ENCODE results near the gene RTTN.
"Not testable (repeated sequence)": the region's sequence is repeated elsewhere in the genome, so short reads cannot be mapped to it uniquely, and the experiment has no call there.

The RTTN gene, protein sequence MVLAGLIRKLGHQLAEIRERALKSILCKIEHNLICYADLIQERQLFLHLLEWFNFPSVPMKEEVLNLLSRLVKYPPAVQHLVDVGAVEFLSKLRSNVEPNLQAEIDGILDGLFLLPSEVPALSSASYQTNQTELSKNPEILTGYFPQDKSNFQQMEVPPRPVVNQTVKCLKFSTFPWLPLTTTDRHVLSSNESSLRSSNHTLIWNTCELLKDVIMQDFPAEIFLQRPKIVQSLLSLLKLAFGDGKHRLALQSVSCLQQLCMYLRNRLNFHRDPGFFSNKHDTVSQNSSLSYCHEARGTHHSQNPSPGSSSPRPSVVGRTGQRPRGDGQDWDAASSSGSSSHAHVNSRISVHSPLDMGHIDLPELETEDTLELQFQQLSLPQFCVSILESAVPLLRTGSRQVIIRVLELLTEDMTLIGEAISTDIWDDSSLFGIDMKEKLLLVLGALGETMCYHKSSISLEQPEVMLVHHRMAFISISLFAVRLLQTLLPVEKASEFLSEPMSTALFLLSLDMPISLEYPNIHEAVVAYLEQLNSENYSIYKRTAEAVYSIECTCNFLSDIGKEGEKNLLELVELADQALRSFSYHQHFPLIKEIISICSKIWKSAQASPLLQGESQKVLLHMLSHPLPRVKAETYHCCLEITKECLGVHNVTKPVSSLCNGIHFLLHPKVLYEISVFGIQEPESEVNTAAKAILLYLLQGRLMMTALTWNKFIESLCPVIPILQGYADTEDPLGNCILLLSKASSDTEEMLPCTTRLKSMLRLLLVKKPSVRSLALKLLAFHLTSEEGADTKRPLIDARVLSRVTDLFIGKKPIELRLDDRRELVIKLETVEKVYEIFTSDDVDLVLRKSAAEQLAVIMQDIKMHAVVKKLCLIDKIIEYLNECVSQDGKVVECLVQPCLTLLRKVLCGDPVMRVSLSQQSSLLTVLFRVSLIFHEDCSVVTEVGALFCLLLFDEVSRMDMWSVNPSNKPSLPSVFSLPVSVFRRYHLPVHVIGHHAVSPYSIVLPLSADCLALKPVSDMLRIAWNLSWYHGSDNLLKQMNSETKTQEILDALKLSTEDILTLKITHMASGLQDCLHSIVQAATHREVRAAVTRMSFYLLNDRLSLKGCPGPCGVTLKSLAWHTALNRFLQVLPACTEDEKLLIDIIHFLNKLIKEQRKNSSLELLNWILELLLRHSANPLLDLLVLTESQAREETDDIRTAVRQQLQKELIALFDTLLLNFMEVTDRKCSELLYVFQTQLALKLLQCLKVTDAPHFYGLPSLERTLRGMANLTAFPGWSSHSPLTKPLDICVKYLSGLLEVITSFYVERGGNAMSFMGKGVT (N-terminal part only)

DNA sequence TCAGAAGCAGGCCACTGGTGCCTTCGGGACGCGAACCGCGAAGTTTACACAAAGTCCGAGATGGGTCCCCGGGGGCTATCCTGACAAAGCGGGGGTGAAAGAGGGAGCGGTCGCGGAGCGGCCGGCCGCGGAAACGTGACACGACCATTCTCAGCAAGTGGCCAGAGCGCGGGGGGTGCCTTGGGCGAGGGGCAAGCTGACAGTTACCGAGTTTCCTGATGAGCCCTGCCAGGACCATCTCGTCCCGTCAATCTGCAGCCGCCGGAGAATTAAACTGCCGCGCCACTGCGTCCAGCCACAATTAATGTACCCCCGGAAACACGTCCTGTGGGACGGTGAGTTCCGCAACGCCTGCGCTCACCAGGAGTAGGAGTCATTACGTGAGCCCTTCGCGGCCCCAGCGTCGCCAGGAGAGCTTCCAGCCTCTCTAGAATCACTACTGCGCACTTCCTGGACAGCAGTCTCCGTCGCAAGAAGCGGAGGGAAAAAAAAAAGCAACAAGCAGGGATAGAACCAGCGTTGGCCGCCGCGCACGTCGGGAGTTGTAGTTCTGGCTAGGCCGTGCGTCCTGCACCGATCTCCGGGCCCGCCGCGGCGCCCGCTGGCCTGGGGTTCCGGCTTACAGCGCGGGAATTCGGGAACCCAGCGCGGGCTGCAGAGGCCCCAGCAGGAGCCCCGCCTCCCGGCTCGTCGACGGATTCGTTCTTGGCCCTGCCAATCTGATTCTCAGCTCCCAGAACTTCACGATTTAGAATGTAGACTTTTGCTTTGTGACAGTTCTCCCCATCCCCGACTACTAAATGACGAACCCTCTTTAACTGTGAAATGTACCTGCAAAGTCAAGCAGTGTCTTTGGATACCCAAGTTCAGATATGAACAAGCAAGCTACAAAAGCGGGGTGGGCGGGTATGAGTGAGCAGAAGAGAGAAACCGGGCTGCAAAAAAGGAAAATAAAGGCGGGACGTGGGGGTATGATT, at the start of gene RTTN:
Gene RTTN (minus strand): TSS at position 267 of the 977 bp plus-strand sequence. CDS start 29 bp downstream, at position 238.
- peak; percentile 97 for DNase-seq
- H3K27ac Mint-ChIP-seq: peak within 1 kb of the TSS; percentile 100
- H3K4me3 Mint-ChIP-seq: peak within 1 kb of the TSS; percentile 99
- peaks cover 3% of the 10 kb centered on the region for H3K27me3 Mint-ChIP-seq
- peaks cover 38% of the 10 kb centered on the region for H3K4me1 Mint-ChIP-seq (ENCODE audit: low read depth)
- peaks cover 46% of the 10 kb centered on the region for H3K36me3 Mint-ChIP-seq (ENCODE audit: low read depth)
- no peaks in the 10 kb centered on the region for H3K9me3 Mint-ChIP-seq

DNA sequence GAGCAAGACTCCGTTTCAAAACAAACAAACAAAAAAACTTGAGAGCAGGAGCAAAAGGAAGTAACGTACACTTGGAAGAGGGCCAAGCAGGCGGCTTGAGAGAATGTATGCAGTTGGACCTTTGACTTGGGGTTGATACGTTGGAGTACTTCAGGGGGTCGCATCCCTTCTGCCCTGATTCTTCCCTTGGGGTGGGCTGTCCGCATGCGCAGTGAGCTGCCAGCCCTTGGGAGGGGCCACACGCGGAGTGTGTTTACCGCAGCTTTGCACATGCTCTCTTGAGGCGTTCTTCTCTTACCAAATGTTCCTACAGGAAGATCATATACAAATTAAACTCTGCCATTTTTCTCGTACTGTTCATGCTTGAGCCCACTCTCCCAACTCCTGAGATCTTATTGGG, 45.3 kb upstream of the RTTN start:
- DNase-seq: no peak
- Mint-ChIP-seq H3K9me3 (no peaks in the 10 kb centered on the region), H3K4me3 (no peak overlapping the region), H3K27me3 (no peaks in the 10 kb centered on the region), H3K4me1 (ENCODE audit: low read depth) (no peaks in the 10 kb centered on the region), H3K36me3 (ENCODE audit: low read depth) (no peaks in the 10 kb centered on the region), H3K27ac (no peak overlapping the region)

DNA sequence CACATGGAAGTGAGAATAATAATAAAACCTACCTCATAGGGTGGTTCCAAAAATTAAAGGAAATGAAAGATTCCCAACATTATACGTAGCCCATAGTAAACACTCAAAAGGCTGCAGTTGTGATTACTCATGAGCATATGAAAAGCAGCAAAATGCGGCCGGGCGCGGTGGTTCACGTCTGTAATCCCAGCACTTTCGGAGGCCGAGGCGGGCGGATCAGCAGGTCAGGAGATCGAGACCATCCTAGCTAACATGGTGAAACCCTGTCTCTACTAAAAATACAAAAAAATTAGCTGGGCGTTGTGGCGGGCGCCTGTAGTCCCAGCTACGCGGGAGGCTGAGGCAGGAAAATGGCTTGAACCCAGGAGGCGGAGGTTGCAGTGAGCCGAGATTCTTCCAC, 44.4 kb upstream of the RTTN start:
- H3K27me3 Mint-ChIP-seq; H3K9me3 Mint-ChIP-seq; H3K4me1 Mint-ChIP-seq (ENCODE audit: low read depth); H3K36me3 Mint-ChIP-seq (ENCODE audit: low read depth); H3K4me3 Mint-ChIP-seq; H3K27ac Mint-ChIP-seq; DNase-seq: not testable (repeated sequence)

DNA sequence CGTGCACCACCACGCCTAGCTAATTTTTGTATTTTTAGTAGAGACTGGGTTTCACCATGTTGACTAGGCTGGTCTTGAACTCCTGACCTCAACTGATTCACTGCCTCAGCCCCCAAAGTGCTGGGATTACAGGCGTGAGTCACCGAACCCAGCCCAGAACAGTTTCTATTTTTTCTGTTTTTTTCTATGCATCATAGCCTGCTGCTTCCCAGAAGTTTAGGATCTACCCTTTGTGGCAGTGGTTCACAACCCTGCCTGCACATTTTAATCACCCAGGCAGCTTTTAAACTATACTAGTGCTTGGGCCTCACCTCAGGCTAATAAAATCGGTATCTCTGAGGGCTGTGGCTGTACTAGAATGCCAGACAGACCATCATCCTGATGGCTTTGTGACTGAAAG, 43.6 kb upstream of the RTTN start:
- no peaks in the 10 kb centered on the region for H3K27me3 Mint-ChIP-seq
- no peaks in the 10 kb centered on the region for H3K36me3 Mint-ChIP-seq (ENCODE audit: low read depth)
- DNase-seq: no peak
- H3K4me1 Mint-ChIP-seq (ENCODE audit: low read depth): no peaks in the 10 kb centered on the region
- no peaks in the 10 kb centered on the region for H3K9me3 Mint-ChIP-seq
- H3K27ac Mint-ChIP-seq: no peak overlapping the region
- H3K4me3 Mint-ChIP-seq: no peak overlapping the region

DNA sequence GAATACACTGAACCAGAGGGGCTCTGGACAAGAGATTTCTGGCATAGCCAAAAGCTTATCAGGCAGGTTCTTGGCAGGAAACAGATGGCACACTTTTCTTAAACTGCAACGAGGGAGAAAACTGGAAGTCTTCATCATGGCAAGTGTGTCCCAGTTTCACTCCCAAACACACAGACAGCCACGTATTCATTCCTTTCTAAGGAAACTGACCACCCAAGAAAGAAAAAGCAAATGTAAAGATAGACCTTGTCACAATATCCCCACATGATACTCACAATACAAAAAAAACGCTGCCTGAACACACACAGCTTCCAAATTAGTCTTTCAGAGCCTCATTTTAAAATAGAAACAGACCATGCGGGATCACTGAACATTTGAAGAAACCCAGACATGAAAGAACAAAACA, 40.6 kb upstream of the RTTN start:
- H3K9me3 Mint-ChIP-seq: no peaks in the 10 kb centered on the region
- H3K27me3 Mint-ChIP-seq: peaks cover 5% of the 10 kb centered on the region
- H3K36me3 Mint-ChIP-seq (ENCODE audit: low read depth): no peaks in the 10 kb centered on the region
- H3K27ac Mint-ChIP-seq: no peak overlapping the region
- no peaks in the 10 kb centered on the region for H3K4me1 Mint-ChIP-seq (ENCODE audit: low read depth)
- DNase-seq: no peak
- no peak overlapping the region for H3K4me3 Mint-ChIP-seq

DNA sequence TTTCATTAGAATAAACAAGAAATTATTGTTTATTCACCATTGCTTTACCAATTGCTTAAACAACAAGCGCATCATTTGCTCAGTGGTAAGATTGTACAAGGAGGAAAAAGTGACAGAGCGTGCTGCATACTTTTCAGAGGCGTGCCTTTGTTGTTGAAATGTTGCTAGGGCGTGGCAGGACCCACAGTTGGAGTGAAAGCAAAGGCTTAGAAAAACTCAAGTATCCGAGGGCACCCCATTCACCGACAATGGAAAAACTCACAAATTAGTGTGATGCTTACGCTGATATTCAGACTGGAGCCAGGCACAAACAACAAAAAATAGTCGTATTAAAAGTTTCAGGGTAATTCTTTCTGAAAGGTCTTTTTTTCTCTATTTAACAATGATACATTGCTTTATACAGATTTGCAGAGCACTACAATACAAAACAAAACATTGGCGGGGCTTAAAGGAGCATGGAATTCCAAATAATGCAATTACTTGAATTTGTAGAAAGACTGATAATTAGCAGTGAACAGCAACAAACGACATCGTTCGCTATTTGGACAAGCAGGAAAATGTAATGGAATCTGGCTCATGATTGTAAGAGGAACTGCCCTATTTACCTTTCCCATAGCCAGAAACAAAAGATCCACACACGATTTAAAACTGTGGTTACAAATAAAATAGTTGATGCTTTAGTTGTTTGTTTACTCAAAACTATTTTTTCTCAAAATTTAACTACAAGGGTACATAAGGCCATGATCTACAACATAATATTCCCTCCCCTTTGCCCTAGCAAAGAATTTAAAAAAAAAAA, 37.8 kb upstream of the RTTN start:
- Mint-ChIP-seq H3K27me3 (peaks cover 20% of the 10 kb centered on the region), H3K9me3 (no peaks in the 10 kb centered on the region), H3K27ac (no peak overlapping the region), H3K4me3 (no peak overlapping the region), H3K36me3 (ENCODE audit: low read depth) (no peaks in the 10 kb centered on the region), H3K4me1 (ENCODE audit: low read depth) (no peaks in the 10 kb centered on the region)
- DNase-seq: no peak

DNA sequence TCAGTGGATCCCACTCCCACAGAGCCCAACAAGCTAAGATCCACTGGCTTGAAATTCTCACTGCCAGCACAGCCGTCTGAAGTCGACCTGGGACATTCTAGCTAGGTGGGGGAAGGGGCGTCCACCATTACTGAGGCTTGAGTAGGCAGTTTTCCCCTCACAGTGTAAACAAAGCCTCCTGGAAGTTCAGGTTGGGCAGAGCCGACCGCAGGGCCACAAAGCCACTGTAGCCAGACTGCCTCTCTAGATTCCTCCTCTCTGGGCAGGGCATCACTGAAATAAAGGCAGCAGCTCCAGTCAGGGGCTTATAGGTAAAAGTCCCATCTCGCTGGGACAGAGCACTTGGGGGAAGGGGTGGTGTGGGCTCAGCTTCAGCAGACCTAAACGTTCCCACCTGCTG, 31.4 kb upstream of the RTTN start:
- H3K4me3 Mint-ChIP-seq; H3K9me3 Mint-ChIP-seq; H3K36me3 Mint-ChIP-seq (ENCODE audit: low read depth); H3K4me1 Mint-ChIP-seq (ENCODE audit: low read depth); H3K27ac Mint-ChIP-seq; DNase-seq: not testable (repeated sequence)
- peaks cover 39% of the 10 kb centered on the region for H3K27me3 Mint-ChIP-seq

DNA sequence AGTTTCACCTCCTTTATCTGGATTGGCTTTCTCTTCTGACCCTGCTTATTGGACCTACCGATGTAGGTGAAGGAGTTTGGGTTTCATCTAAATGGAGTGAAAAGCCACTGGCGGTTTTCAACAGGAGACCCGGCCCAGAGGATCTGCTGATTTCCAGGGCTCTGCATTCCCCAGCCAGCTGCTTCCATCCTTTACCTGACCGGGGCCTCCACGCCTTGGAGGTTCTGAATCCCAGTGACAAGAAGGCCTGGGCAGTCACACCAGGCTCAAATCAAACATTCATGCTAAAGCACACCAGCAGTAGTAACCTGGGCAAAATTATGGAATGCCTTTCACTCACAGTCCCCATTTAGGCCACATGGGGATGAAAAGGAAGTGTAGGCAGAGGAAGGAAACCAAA, 30.0 kb upstream of the RTTN start:
- no peak for DNase-seq
- H3K4me3 Mint-ChIP-seq: no peak overlapping the region
- H3K27ac Mint-ChIP-seq: no peak overlapping the region
- H3K4me1 Mint-ChIP-seq (ENCODE audit: low read depth): no peaks in the 10 kb centered on the region
- no peaks in the 10 kb centered on the region for H3K9me3 Mint-ChIP-seq
- H3K27me3 Mint-ChIP-seq: peaks cover 36% of the 10 kb centered on the region
- no peaks in the 10 kb centered on the region for H3K36me3 Mint-ChIP-seq (ENCODE audit: low read depth)

DNA sequence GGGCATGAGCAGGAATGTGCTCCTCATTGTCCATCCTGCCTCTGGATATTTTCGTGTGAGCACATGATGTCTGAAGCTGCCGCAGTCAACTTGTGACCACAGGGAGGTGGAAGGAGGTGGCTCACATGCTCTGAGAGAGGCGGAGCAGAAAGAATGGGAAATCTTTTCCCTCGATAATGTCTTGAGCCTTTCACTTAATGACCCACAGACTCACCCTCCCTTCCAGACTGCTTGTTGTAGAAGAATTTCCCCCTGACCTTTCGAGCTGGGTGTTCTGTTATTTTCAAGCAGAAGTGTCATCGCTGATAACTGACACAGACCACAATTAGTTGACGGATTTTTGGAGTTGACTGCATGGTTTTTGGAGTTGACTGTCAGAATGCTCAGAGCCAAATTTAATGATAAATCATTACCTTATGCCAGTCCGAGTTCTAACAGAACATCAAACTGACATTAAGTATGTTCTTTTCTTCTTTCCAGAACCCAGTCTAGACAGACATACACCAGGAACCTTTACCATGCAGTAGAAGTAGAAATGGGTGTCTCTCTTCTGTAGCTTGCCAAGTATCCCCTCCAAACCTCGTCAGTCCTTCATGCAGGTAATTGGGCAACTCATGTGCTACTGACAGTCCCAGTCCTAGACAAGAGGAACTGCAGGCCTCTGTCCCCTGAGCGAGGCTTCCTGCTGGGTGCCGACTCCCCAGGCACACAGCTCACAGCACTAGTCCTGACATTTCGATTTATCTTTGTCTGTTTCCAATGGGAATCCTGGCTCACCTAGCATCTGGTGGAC, 29.4 kb upstream of the RTTN start:
- no peaks in the 10 kb centered on the region for H3K4me1 Mint-ChIP-seq (ENCODE audit: low read depth)
- H3K4me3 Mint-ChIP-seq: no peak overlapping the region
- no peaks in the 10 kb centered on the region for H3K36me3 Mint-ChIP-seq (ENCODE audit: low read depth)
- no peak overlapping the region for H3K27ac Mint-ChIP-seq
- no peaks in the 10 kb centered on the region for H3K9me3 Mint-ChIP-seq
- peaks cover 38% of the 10 kb centered on the region for H3K27me3 Mint-ChIP-seq
- no peak for DNase-seq

DNA sequence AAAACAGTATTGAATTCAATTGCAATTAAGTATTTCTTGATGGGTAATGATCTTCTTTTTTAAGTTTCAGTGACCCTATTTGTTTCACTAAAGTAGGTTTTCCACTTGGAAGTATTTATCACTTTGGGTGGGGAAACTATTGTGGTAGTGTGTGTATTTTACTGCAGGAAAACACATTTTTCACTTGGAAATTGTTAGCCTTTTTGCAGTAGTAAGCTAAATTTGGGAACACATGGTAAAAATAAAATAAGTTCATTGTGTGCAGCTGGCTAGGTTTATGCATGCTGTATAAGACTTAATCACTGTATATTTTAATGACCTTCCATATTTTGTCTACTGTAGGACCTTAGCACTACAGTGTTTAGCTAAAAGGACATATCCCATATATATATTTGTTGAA, 28.5 kb upstream of the RTTN start:
- no peaks in the 10 kb centered on the region for H3K4me1 Mint-ChIP-seq (ENCODE audit: low read depth)
- no peak overlapping the region for H3K4me3 Mint-ChIP-seq
- H3K27me3 Mint-ChIP-seq: peaks cover 37% of the 10 kb centered on the region
- H3K9me3 Mint-ChIP-seq: no peaks in the 10 kb centered on the region
- no peak overlapping the region for H3K27ac Mint-ChIP-seq
- no peak for DNase-seq
- no peaks in the 10 kb centered on the region for H3K36me3 Mint-ChIP-seq (ENCODE audit: low read depth)

DNA sequence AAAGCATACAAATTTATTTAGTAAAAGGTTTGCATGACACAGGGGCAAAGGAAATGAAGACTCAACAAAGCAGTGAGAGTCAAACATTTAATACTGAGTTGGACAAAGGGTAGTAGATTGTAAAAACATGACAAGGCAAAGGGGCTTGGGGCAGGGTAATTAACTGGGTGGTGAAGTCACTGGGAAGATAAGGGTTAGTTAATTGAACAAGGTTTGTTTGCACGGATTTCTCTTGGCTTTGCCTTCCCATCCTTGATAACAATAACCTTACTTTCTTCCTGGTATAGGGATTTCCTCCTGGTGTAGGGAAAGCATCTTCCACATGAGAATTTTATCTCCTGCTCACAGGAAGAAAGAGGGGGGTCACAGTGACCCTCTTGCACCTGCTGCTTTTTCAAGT, 26.8 kb upstream of the RTTN start:
- no peak overlapping the region for H3K4me3 Mint-ChIP-seq
- H3K9me3 Mint-ChIP-seq: peaks cover 12% of the 10 kb centered on the region
- H3K4me1 Mint-ChIP-seq (ENCODE audit: low read depth): no peaks in the 10 kb centered on the region
- H3K27ac Mint-ChIP-seq: no peak overlapping the region
- no peak for DNase-seq
- peaks cover 33% of the 10 kb centered on the region for H3K27me3 Mint-ChIP-seq
- H3K36me3 Mint-ChIP-seq (ENCODE audit: low read depth): no peaks in the 10 kb centered on the region

DNA sequence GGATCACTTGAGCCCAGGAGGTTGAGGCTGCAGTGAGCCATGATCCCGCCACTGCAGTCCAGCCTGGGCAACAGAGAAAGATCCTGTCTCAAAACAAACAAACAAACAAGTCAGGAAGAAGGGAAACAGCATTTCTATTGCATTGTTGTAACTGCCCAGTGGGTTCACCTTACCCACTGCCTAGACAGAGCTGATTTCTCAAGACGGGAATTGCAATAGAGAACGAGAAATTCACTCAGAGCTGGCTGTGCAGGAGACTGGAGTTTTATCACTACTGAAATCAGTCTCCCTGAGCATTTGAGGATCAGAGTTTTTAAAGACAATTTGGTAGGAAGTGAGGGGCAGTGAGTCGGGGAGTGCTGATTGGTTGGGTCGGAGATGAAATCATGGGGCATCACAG, 24.2 kb upstream of the RTTN start:
- Mint-ChIP-seq H3K9me3 (peaks cover 20% of the 10 kb centered on the region), H3K36me3 (ENCODE audit: low read depth) (no peaks in the 10 kb centered on the region), H3K27me3 (peaks cover 22% of the 10 kb centered on the region), H3K27ac (no peak overlapping the region), H3K4me3 (no peak overlapping the region), H3K4me1 (ENCODE audit: low read depth) (no peaks in the 10 kb centered on the region)
- DNase-seq: no peak
